LNCaP clone FGC (cell line): ENCODE measurements around the gene TIGD1.
"Not testable (repeated sequence)": the region's sequence is repeated elsewhere in the genome, so short reads cannot be mapped to it uniquely, and the experiment has no call there.

Source experiments
- DNase-seq: peaks from one replicate; pipeline ENCODE4 v3.0.0-alpha.2; 2011; ENCODE audit warnings: low read depth
- H3K4me3 ChIP-seq: 2 replicates; pipeline ENCODE4 v1.5.1; 2011; ENCODE audit warnings: mild to moderate bottlenecking, low read depth, low read length, control low read depth
- TF ChIP-seq, protein P1 (sequence below): IDR thresholded peaks from 2 replicates; pipeline ENCODE4 v1.5.1; 2012; ENCODE audit warnings: mild to moderate bottlenecking; ENCODE audit not compliant: control insufficient read depth, insufficient read depth; ENCODE audit errors: extremely low read depth

The TIGD1 gene

DNA sequence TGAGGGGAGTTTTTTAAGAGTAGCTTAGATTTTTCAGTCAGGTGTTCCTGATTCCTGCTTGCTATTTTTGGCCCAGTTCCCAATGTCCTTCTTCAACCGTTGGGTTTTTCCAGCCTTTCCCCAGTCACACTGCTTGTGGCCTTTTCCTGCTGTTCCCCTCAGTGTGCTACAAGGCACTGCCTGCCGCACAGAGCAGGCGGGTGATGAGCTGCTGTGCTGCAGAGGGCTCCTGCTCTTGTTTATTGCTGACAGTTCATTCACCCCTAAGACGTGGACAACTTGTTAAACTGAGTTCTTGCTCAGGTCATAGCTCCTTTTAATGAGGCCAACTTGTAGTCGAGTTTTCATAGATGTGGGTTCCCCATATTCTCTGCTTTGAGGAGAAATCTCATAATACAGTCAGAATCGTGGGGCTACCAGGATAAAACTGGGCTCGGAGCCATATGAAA is 20.7 kb upstream of the TIGD1 start:
- no peak for DNase-seq
- no peak overlapping the region for H3K4me3 ChIP-seq
- TF ChIP-seq, protein P1, sequence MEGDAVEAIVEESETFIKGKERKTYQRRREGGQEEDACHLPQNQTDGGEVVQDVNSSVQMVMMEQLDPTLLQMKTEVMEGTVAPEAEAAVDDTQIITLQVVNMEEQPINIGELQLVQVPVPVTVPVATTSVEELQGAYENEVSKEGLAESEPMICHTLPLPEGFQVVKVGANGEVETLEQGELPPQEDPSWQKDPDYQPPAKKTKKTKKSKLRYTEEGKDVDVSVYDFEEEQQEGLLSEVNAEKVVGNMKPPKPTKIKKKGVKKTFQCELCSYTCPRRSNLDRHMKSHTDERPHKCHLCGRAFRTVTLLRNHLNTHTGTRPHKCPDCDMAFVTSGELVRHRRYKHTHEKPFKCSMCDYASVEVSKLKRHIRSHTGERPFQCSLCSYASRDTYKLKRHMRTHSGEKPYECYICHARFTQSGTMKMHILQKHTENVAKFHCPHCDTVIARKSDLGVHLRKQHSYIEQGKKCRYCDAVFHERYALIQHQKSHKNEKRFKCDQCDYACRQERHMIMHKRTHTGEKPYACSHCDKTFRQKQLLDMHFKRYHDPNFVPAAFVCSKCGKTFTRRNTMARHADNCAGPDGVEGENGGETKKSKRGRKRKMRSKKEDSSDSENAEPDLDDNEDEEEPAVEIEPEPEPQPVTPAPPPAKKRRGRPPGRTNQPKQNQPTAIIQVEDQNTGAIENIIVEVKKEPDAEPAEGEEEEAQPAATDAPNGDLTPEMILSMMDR: no peak

GRCh38 chr2:232570481-232570880 is 20.1 kb upstream of the TIGD1 start:
- not testable (repeated sequence) for DNase-seq, H3K4me3 ChIP-seq

DNA sequence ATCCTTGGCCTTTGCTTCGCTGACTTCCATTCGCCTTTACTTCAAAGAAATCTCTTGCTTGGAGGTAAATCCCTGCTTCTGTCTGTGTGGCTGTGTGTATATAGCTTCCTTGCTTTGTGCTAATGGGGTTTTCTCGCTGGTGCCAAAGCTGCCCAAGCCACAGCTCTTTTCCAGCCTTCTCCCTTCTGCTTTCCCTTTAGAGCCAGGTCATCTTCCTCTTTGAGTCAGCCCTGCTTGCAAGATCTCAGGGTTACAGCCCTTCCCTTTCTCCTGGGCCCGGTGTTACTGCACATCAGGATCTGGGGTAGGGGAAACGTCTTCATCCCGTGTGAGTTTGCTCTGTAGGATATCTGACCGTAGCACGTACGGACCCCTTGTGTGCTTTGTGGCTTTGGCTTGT is 19.2 kb upstream of the TIGD1 start:
- TF ChIP-seq, protein P1: no peak
- no peak for DNase-seq
- no peak overlapping the region for H3K4me3 ChIP-seq

DNA sequence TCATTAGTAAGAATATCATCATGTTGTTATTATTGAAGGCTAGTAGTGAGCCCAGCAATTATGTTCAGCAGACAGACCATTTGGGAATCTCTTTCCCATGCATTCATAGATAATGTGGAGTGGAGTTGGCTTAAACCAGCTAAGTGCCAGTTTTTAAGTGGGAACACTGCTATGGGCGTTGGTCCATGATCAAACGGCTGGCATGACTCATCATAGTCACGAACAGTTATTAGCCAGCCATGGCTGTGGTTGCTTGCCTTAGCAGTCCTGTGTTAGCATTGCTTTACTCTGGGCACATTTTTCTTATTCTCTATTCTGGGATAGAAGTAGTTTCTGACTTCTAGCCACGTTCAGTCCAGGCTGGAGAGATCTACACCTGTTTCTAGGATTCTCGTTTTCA is 17.8 kb upstream of the TIGD1 start:
- no peak for DNase-seq
- TF ChIP-seq, protein P1: no peak
- no peak overlapping the region for H3K4me3 ChIP-seq

DNA sequence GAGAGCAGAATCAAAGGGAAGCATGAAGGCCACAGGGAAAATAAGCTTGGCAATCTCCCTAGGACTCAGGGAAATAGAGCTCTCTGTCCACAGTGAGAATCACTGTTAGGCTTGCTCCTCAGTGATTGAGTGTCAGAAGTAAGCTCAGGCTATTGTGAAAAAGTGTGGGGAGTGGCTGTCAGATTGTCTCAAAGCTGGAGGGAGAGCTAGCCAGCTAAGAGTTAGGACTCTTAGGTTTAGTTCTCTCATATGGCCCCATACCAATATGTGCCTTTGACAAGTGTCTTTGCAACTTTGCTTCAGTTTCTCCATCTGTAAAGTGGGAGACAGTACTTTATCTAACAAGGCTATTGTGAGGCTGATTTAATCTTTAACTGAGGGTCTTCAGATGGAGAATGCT is 17.4 kb upstream of the TIGD1 start:
- DNase-seq: no peak
- TF ChIP-seq, protein P1: no peak
- no peak overlapping the region for H3K4me3 ChIP-seq

DNA sequence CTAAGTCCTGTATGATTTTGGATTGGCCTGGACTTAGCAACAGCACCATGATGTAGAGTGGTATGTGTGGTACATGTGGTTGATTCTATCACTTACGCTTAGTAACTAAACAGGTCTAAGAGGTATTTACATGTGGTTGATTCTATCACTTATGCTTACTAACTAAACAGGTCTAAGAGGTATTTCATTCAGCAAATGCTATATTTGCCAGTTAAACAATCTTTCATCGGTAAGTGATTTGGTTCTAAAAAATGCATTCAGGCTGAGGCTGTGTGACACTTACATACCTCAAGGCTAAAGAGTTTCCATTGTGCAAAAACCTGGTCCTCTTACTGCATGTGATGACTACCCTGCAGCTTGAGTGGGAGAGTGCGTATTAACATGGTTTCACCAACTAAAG is 13.2 kb upstream of the TIGD1 start:
- DNase-seq: no peak
- TF ChIP-seq, protein P1: no peak
- no peak overlapping the region for H3K4me3 ChIP-seq

GRCh38 chr2:232562515-232563151 is 12.3 kb upstream of the TIGD1 start:
- no peak for DNase-seq
- no peak overlapping the region for H3K4me3 ChIP-seq
- TF ChIP-seq, protein P1: no peak
